HUES64 (cell line): Measurements from ENCODE around the gene ANKRD22.
A peak's percentile ranks its signal among the peaks of the same experiment; 100 is the strongest.
"Not testable (repeated sequence)": the region's sequence is repeated elsewhere in the genome, so short reads cannot be mapped to it uniquely, and the experiment has no call there.

Experiments used
- H3K27ac ChIP-seq: 2 replicates; pipeline ENCODE4 v1.7.0; 2013; ENCODE audit warnings: low read depth, low read length, inconsistent platforms
- H3K27me3 ChIP-seq: 2 replicates; pipeline ENCODE4 v1.6.1; 2013; ENCODE audit warnings: mild to moderate bottlenecking, low read length; ENCODE audit not compliant: insufficient read depth
- H3K36me3 ChIP-seq: 2 replicates; pipeline ENCODE4 v1.6.1; 2013; ENCODE audit warnings: mild to moderate bottlenecking, low read length; ENCODE audit not compliant: insufficient read depth
- H3K4me1 ChIP-seq: 2 replicates; pipeline ENCODE4 v1.6.1; 2013; ENCODE audit warnings: mild to moderate bottlenecking, low read length, moderate library complexity; ENCODE audit not compliant: insufficient read depth
- H3K4me3 ChIP-seq: 2 replicates; pipeline ENCODE4 v1.5.1; 2013; ENCODE audit warnings: mild to moderate bottlenecking, low read length, moderate library complexity
- H3K9ac ChIP-seq: 2 replicates; pipeline ENCODE4 v1.6.1; 2013; ENCODE audit warnings: mild to moderate bottlenecking, low read depth, low read length
- H3K9me3 ChIP-seq: 2 replicates; pipeline ENCODE4 v1.6.1; 2013; ENCODE audit warnings: low read depth, low read length; ENCODE audit not compliant: insufficient read depth
- WGBS: fragments of 150-250, 120-280 bp; methylation state at CpG from one replicate; pipeline ENCODE4 v1.1.7; 2013; ENCODE audit warnings: missing lambda C conversion rate; 5-methylcytosine and 5-hydroxymethylcytosine counted together

Gene ANKRD22

DNA sequence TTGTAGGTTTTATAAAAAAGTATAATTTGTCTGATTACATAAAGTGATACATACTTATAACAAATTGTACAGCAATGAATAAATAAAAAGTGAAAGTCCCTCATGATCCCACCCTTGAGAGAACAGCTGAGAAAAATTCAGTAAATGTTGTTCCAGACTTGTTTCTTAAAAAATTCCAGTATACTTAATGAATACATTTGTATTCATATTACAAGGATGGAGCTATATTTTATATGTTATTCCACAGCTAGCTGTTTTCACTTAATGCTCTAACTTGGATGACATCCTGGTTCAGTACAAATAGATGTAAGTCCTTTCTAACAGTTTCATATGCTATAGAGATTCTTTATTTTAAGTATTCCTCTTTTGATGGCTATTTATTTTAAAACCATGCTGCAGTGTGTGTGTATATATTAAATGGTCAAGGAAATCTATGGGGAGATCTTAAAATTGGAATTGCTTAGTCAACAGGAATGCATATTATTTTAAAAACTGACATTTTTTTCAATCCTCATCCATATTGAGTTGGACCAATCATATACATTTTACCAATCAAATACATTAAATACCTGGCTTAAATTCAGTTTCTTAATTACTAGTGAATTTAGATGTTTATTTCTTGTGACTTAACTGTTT, 37.3 kb upstream of the ANKRD22 start:
- no peak overlapping the region for H3K4me3 ChIP-seq
- H3K36me3 ChIP-seq = no peaks in the 10 kb centered on the region
- H3K9me3 ChIP-seq = no peaks in the 10 kb centered on the region
- H3K27ac ChIP-seq = no peak overlapping the region
- H3K4me1 ChIP-seq = peaks cover 18% of the 10 kb centered on the region
- H3K9ac ChIP-seq = no peak overlapping the region
- H3K27me3 ChIP-seq = no peaks in the 10 kb centered on the region

DNA sequence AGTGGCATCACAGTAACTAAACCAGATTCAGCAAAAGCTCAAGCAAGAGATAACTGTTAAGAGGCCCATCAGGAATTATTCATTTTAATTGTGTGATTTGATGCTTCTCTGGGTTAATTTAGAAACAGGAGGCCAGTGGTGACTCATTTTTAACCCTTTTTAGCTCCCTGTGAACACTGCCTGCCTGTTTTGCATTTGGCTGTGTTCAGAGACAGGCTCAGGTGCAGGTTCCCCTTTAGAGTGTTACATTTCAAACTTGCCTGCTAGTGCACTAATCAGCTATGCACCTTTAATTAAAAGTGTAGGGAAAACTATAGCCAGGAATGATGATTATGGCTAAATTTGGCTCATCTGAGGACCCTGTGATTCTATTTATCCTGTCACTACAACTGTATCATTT, 34.9 kb upstream of the ANKRD22 start:
- Histone ChIP-seq H3K4me1 (peaks cover 15% of the 10 kb centered on the region), H3K9ac (no peak overlapping the region), H3K4me3 (no peak overlapping the region), H3K9me3 (no peaks in the 10 kb centered on the region), H3K36me3 (no peaks in the 10 kb centered on the region), H3K27me3 (peaks cover 7% of the 10 kb centered on the region; the same call in 1 of the 2 replicates), H3K27ac (no peak overlapping the region)

DNA sequence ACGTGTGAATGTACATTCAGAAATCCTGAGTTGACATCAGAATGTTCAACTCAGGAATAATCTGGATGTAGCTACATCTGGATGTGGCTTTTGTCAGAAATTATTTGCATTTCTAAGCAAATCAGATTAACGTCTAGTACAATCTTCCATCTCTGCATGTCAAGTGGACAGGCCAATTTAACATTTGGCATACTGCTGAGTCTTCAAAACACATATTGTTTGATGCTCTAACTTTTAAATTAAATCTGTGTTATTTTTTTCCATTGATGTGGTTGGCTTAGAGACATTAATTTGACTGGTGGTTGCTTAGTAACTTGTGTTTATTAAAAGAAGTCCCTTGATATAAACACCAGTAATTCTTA, 31.8 kb upstream of the ANKRD22 start:
- Histone ChIP-seq H3K27ac (no peak overlapping the region), H3K36me3 (no peaks in the 10 kb centered on the region), H3K9me3 (no peaks in the 10 kb centered on the region), H3K4me1 (peaks cover 19% of the 10 kb centered on the region), H3K27me3 (peaks cover 32% of the 10 kb centered on the region), H3K9ac (no peak overlapping the region), H3K4me3 (no peak overlapping the region)
- 91% methylated on average over 2 of the region's 2 CpGs for WGBS

DNA sequence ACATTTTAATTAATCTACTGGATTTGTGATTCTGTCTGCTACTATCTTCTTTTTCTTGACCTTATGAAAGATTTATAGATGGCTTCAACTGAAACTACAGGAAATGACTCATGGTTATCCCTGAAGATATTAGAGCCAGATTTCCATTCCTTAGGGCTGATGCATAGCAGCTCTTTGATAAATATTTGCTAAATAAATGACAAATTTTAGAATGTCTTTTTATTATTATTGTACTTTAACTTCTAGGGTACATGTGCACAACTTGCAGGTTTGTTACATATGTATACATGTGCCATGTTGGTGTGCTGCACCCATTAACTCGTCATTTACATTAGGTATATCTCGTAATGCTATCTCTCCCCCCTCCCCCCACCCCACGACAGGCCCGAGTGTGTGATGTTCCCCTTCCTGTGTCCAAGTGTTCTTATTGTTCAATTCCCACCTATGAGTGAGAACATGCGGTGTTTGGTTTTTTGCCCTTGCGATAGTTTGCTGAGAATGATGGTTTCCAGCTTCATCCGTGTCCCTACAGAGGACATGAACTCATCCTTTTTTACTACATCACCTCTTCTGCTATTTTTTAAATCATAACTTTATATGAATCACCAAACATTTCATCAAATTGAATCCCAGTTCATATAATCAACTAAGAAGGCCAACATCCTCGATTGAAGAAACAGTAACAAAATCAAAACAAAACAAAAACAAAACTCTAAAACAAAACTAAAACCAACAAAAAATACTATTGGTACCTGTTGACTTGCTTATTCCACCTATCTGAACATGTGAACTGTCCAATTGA, 31.2 kb upstream of the ANKRD22 start:
- not testable (repeated sequence) for H3K27ac ChIP-seq

DNA sequence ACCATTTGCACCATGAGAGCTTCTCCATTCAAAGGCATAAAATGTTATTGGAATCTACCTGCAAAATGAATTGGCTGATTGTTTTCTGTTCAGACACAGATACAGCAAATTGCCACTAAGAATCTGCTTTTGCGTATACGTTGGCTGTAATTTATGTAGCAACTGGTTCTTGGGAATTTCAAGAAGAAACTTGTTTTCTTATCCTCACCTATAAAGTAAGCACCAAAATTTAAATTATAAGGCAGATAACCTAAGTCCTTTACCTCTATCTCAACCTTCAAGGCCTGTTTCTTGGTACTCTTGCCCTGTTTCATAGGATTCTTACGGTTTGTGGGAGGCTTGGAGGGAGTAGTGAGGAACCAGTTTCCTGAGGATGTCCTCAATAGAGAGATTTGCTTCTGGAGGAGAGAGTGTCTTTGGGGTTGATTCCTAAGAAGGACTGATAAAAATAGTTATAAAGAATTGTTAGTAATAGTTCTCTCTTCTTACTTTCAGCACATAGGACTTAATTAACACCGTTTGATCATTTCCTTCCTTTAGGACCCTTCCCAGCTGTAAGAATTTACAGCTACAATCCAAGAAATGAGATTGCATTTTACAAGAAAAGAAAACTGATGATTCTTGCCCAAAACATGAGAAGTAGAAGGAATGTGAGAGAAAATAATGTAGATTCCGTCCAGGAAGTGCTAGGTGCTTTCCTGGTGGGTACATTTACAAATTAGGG, 30.4 kb upstream of the ANKRD22 start:
- Histone ChIP-seq H3K4me1 (peaks cover 19% of the 10 kb centered on the region), H3K27ac (no peak overlapping the region), H3K9ac (no peak overlapping the region), H3K36me3 (no peaks in the 10 kb centered on the region), H3K4me3 (no peak overlapping the region), H3K9me3 (no peaks in the 10 kb centered on the region), H3K27me3 (peaks cover 34% of the 10 kb centered on the region)
- WGBS = 86% methylated on average over 5 of the region's 5 CpGs

More for the DNA sequence above, 31.2 kb upstream of the ANKRD22 start:
- H3K36me3 ChIP-seq, H3K9ac ChIP-seq, H3K4me3 ChIP-seq, H3K9me3 ChIP-seq: not testable (repeated sequence)
- H3K4me1 ChIP-seq = peaks cover 19% of the 10 kb centered on the region
- H3K27me3 ChIP-seq = peaks cover 34% of the 10 kb centered on the region
- WGBS = 92% methylated on average over 7 of the region's 8 CpGs

DNA sequence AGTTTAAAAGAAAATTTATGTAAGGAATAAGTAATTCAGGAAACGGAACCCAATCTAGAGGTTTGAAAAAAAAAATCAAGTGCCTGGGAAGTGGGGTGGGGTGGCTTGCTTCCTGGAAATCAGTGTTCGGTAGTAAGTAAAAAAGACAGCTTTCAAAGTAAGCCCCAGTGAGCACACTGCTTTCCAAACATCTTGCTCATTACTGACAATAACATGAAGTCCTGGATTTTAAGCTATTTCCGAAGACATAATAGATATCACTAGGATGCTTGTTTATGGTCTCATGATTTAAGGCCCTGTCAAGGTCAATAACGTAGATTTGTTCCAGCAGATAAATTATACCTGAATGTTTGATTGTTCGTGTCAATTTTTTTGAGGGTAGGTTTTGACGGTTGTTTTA, 29.7 kb upstream of the ANKRD22 start:
- H3K27ac ChIP-seq = no peak overlapping the region

DNA sequence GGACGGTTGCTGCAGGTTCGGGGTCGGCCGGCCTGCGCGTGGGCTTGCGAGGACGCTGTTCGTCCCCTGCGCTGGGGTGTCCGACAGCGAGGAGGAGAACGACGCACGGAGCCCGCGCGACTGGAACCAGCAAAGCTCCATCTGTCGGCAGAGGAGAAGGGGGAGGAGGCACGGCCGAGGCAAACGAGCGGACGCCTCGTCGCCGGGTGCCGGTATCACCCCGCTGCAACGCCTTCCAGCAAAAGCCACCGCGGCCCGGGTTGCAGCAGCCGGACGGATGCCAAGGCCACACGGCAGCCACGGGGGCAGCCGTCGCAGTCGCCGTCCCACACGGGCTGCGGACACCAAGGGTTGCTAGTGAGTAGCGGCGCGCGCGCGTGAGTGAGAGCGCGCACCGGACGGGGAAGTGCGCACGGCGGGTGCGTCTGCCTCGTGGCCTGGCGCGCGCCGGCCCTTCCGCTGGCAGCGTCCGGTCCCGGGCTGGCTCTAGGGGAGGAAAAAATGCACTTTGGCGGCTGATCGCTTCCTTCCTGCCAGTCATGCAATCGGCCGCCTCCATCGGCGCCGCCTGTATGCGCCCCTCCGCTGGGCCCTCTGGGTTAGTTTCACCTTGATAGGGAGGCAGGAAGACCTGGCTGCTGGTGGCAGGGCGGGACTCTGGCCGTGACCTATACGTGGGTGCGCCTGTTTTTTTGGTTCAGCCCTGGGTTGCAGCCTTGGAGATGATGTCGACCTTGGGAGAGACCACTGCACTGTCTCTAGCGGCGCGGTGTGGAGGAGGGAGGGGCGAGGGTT, 28.8 kb upstream of the ANKRD22 start:
- H3K9ac ChIP-seq = peak overlapping the region; percentile 81
- peak overlapping the region; percentile 69 for H3K27ac ChIP-seq
- no peaks in the 10 kb centered on the region for H3K36me3 ChIP-seq
- H3K9me3 ChIP-seq = no peaks in the 10 kb centered on the region
- H3K4me1 ChIP-seq = peaks cover 8% of the 10 kb centered on the region; the same call in 1 of the 2 replicates
- peak overlapping the region; percentile 93 for H3K4me3 ChIP-seq
- H3K27me3 ChIP-seq = peaks cover 34% of the 10 kb centered on the region
- WGBS = under 1% methylated on average over 84 of the region's 84 CpGs

More for the DNA sequence above, 29.7 kb upstream of the ANKRD22 start:
- peak overlapping the region; percentile 93 for H3K4me3 ChIP-seq
- H3K36me3 ChIP-seq = no peaks in the 10 kb centered on the region
- H3K4me1 ChIP-seq = peaks cover 11% of the 10 kb centered on the region
- WGBS = 80% methylated on average over 6 of the region's 6 CpGs
- no peak overlapping the region for H3K9ac ChIP-seq
- H3K27me3 ChIP-seq = peaks cover 34% of the 10 kb centered on the region
- H3K9me3 ChIP-seq = no peaks in the 10 kb centered on the region

DNA sequence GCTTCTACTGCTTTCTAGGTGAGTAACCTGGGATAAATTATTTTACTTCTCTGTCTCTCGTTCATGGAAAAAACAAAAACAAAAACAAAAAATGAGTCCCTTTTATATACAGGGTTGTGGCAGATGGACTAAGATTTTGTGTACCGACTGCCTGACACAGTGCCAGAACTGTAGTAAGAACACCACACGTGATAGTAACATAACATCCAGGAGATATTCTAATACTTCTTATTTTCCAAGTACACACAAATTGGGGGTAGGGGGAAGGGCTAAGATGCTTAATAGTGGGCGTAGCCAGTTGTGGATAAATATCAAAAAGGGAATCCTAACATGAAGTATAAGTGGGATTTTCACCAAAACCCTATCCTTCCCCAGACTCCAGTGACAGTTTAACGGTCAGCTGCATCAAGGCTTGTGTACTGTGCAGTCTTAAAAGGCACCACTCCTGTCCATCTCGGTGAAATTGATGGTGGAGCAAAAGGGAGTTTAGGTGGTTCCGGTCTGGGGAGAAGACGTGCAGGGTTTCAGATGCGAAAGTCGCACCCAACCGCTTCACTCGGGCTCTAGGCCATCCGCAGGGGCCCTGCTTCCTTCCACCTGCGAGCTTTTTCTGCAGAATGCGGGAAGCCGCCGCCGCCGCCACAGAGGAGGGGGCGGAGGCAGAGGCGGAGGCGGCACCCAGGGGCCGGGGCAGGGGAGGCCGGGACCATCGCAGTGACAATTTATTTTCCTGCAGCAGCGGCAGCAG, 28.1 kb upstream of the ANKRD22 start, which contains the start of gene STAMBPL1:
Gene STAMBPL1, plus strand, starts transcription at position 712 of the 748 bp plus-strand sequence. CDS start 21,464 bp downstream, outside the sequence.
- H3K27ac ChIP-seq = peak within 1 kb of the TSS; percentile 69
- no peaks in the 10 kb centered on the region for H3K36me3 ChIP-seq
- peaks cover 34% of the 10 kb centered on the region for H3K27me3 ChIP-seq
- peak within 1 kb of the TSS; percentile 81 for H3K9ac ChIP-seq
- H3K4me3 ChIP-seq = peak within 1 kb of the TSS; percentile 93
- 6% methylated on average over 23 of the region's 26 CpGs for WGBS
- H3K4me1 ChIP-seq = peaks cover 8% of the 10 kb centered on the region; the same call in 1 of the 2 replicates
- H3K9me3 ChIP-seq = no peaks in the 10 kb centered on the region

DNA sequence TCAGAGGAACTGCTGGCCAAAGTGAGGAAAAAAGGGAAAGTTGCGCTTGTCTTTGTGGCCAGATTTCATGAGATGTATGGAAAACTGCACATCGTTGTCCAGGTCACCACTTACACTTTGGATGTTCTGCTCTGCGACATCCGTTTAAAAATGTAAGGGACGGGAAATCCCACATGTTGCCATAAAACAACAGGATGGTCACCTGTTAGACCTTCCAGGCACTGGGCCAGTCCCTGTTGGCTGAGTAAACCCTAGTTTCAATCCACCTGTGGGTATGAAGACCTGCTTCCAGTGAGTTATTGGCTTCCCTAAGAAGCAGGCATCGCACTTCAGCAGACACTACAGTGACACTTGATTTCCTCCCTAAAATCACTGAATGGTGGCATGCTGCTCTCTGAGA, 25.7 kb upstream of the ANKRD22 start:
- no peak overlapping the region for H3K27ac ChIP-seq
- 94% methylated on average over 6 of the region's 6 CpGs for WGBS

DNA sequence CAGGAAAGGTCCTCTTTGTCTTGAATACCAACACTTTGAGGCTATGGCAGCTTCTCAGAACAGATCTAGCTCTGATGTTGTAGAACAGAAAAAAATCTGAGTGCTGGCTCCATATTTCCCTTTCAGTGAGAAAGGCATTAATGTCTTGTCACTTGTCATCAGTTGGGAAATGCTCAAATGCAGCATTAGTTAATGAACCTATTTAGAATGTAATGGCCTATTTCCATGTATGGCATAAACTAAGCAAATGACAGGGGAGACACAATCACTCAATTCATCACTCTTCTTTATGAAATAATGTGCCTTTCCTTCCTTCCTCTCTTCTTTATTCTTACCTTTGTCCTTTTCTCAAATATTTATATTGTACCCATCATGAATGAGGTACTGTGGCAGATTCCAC, 23.4 kb upstream of the ANKRD22 start:
- no peak overlapping the region for H3K4me3 ChIP-seq
- H3K9ac ChIP-seq = no peak overlapping the region
- H3K4me1 ChIP-seq = 0 out of 2 replicates have a peak, but pooled peaks cover 3% of the 10 kb centered on the region
- H3K9me3 ChIP-seq = no peaks in the 10 kb centered on the region
- peaks cover 18% of the 10 kb centered on the region for H3K27me3 ChIP-seq
- H3K27ac ChIP-seq = no peak overlapping the region
- no peaks in the 10 kb centered on the region for H3K36me3 ChIP-seq

More for the DNA sequence above, 25.7 kb upstream of the ANKRD22 start:
- Histone ChIP-seq H3K36me3 (no peaks in the 10 kb centered on the region), H3K4me1 (peaks cover 5% of the 10 kb centered on the region; the same call in 1 of the 2 replicates), H3K4me3 (no peak overlapping the region), H3K27me3 (peaks cover 34% of the 10 kb centered on the region), H3K9me3 (no peaks in the 10 kb centered on the region), H3K9ac (no peak overlapping the region)
